ENCODE results near the gene SLC25A18. TPM values are rescaled to one million over a fixed set of nuclear protein-coding genes. Genes with fewer than 3 reads are reported as not detected.

Gene SLC25A18
- total RNA-seq, 1 experiment from 2014 or later = 0.57 TPM

GRCh38 chr22:17637490-17638181 is 74.3 kb downstream of the SLC25A18 start:
- POLR2A ChIA-PET (ENCODE audit: unreplicated experiment) = no interaction called here
- CTCF ChIA-PET = no interaction called here
- no peaks in the 10 kb centered on the region for H3K9me2 ChIP-seq (ENCODE audit: insufficient read depth)

GRCh38 chr22:17638182-17638431 is 74.8 kb downstream of the SLC25A18 start:
- Histone ChIP-seq H3F3A (ENCODE audit: insufficient read depth, low read depth) (peaks cover 33% of the 10 kb centered on the region), H3K9me3 (ENCODE audit: insufficient read depth, low read depth) (no peaks in the 10 kb centered on the region), H4K20me1 (ENCODE audit: insufficient read depth) (no peaks in the 10 kb centered on the region), H3K4me1 (replicated peaks; ENCODE audit: insufficient read depth) (peaks cover 35% of the 10 kb centered on the region), H3K4me3 (peak overlapping the region; percentile 89), H3K4me2 (peak overlapping the region; percentile 85), H3K36me3 (ENCODE audit: low read depth) (no peaks in the 10 kb centered on the region), H3K9me2 (ENCODE audit: insufficient read depth) (no peaks in the 10 kb centered on the region), H3K27me3 (ENCODE audit: insufficient read depth, low read depth) (no peaks in the 10 kb centered on the region), H3K27ac (peak overlapping the region; percentile 90), H2AFZ (peak overlapping the region; percentile 88), H3K79me2 (ENCODE audit: low read depth) (peaks cover 20% of the 10 kb centered on the region)
- intact Hi-C loops (cut with micrococcal nuclease; ENCODE audit: unreplicated experiment) = no loop called here
- no peak for DNase-seq
- CTCF ChIA-PET = no interaction called here
- no TSS peak for BruUV-seq (replicated peaks)
- no peak for TF ChIP-seq EZH2 (IDR thresholded peaks at IDR 0.05; ENCODE audit: low read depth)
- TF ChIP-seq CTCF (conservative IDR thresholded peaks at IDR 0.05) = no peak; the same call in 1 of the 2 replicates
- POLR2A ChIA-PET (ENCODE audit: unreplicated experiment) = no interaction called here

More at GRCh38 chr22:17637490-17638181, 74.3 kb downstream of the SLC25A18 start:
- Histone ChIP-seq H3K27me3 (ENCODE audit: insufficient read depth, low read depth) (no peaks in the 10 kb centered on the region), H3K4me1 (replicated peaks; ENCODE audit: insufficient read depth) (peaks cover 40% of the 10 kb centered on the region), H2AFZ (peak overlapping the region; percentile 88), H3K4me3 (peak overlapping the region; percentile 89), H3F3A (ENCODE audit: insufficient read depth, low read depth) (peaks cover 38% of the 10 kb centered on the region), H4K20me1 (ENCODE audit: insufficient read depth) (no peaks in the 10 kb centered on the region), H3K4me2 (peak overlapping the region; percentile 85), H3K36me3 (ENCODE audit: low read depth) (no peaks in the 10 kb centered on the region), H3K9me3 (ENCODE audit: insufficient read depth, low read depth) (no peaks in the 10 kb centered on the region), H3K79me2 (ENCODE audit: low read depth) (peaks cover 20% of the 10 kb centered on the region), H3K27ac (peak overlapping the region; percentile 90)
- intact Hi-C loops (cut with micrococcal nuclease; ENCODE audit: unreplicated experiment) = no loop called here
- TF ChIP-seq EZH2 (IDR thresholded peaks at IDR 0.05; ENCODE audit: low read depth) (no peak), CTCF (conservative IDR thresholded peaks at IDR 0.05) (no peak)
- TSS peak; percentile 72 for BruUV-seq (replicated peaks)
- no peak for DNase-seq

- intact Hi-C loops (cut with micrococcal nuclease; ENCODE audit: unreplicated experiment) = no loop called here
- H3K4me1 ChIP-seq (replicated peaks; ENCODE audit: insufficient read depth) = peaks cover 30% of the 10 kb centered on the region
- peak; percentile 74 to 79 for DNase-seq
- peak within 1 kb of the TSS; percentile 85 for H3K4me2 ChIP-seq
- H3K27ac ChIP-seq = peak within 1 kb of the TSS; percentile 90
- no peaks in the 10 kb centered on the region for H3K9me3 ChIP-seq (ENCODE audit: insufficient read depth, low read depth)
- H4K20me1 ChIP-seq (ENCODE audit: insufficient read depth) = no peaks in the 10 kb centered on the region
- no peak; the same call in 1 of the 2 replicates for TF ChIP-seq CTCF (conservative IDR thresholded peaks at IDR 0.05)
- no peaks in the 10 kb centered on the region for H3K27me3 ChIP-seq (ENCODE audit: insufficient read depth, low read depth)
- TSS peak; percentile 76 for BruUV-seq (replicated peaks)
- no peaks in the 10 kb centered on the region for H3K9me2 ChIP-seq (ENCODE audit: insufficient read depth)
- H3K36me3 ChIP-seq (ENCODE audit: low read depth) = no peaks in the 10 kb centered on the region
- H2AFZ ChIP-seq = peak within 1 kb of the TSS; percentile 88
- POLR2A ChIA-PET (ENCODE audit: unreplicated experiment) = interaction anchor here (0.6 kb wide), 1 partner anchor 36 kb away, joined by 40 read pairs; no protein-coding TSS in a partner anchor
- H3K4me3 ChIP-seq = peak within 1 kb of the TSS; percentile 89
- peaks cover 20% of the 10 kb centered on the region for H3K79me2 ChIP-seq (ENCODE audit: low read depth)
- H3F3A ChIP-seq (ENCODE audit: insufficient read depth, low read depth) = peaks cover 31% of the 10 kb centered on the region
- CTCF ChIA-PET = no interaction called here
Measured at GRCh38 chr22:17638432-17639246, 75.3 kb downstream of the SLC25A18 start, which contains the start of gene BCL2L13. BCL2L13 (plus strand) TSS chr22:17638757; CDS start chr22:17655712, 16,955 bp downstream.

All from PC-9 (cell line).